ENCODE results near the gene ADAMTS9. TPM values are rescaled to one million over a fixed set of nuclear protein-coding genes. Genes with fewer than 3 reads are reported as not detected.

ADAMTS9 gene
- total RNA-seq, 2 donors from 2014 or later = 30.0 to 31.0 TPM

- no peaks in the 10 kb centered on the region for H3K4me1 ChIP-seq (replicated peaks)
- H3K27me3 ChIP-seq (replicated peaks; ENCODE audit: insufficient read depth) = no peaks in the 10 kb centered on the region
- no peak for DNase-seq (ENCODE audit: low spot score)
- no peak overlapping the region for H3K27ac ChIP-seq
- TF ChIP-seq POLR2AphosphoS5 (IDR thresholded peaks at IDR 0.05) (no peak), CTCF (IDR thresholded peaks at IDR 0.05) (no peak), POLR2A (IDR thresholded peaks at IDR 0.05) (no peak)
- H3K4me3 ChIP-seq = no peak overlapping the region
- intact Hi-C loops (cut with DNase I) = no loop called here
- no peaks in the 10 kb centered on the region for H3K36me3 ChIP-seq
- no peaks in the 10 kb centered on the region for H3K9me3 ChIP-seq
Measured at GRCh38 chr3:64645243-64645642, 42.6 kb downstream of the ADAMTS9 start.

DNA sequence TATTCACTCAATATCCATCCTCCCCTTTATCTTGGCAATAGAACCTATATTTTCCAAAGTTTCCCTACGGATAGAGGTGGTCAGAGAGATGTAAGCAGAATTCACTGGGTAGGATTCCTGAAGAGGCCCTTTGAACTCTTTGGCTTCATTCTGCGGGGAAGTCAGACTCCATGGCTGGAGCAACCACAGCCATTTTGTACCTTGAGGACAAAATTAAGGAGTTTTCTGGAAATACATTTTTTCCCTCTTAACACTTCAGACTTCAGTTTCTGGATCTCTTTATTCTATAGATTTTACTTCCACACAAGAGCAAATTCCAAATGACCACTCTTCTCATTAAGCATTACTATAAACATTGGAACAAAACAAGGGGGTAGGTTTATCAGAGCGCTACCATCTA lies 43.3 kb downstream of the ADAMTS9 start:
- no peak for DNase-seq (ENCODE audit: low spot score)
- WGBS = 95% methylated on average over 3 of the region's 3 CpGs
- Histone ChIP-seq H3K4me3 (no peak overlapping the region), H3K36me3 (no peaks in the 10 kb centered on the region), H3K27ac (no peak overlapping the region), H3K27me3 (replicated peaks; ENCODE audit: insufficient read depth) (no peaks in the 10 kb centered on the region), H3K4me1 (replicated peaks) (no peaks in the 10 kb centered on the region), H3K9me3 (no peaks in the 10 kb centered on the region)
- intact Hi-C loops (cut with DNase I) = no loop called here
- TF ChIP-seq POLR2A (IDR thresholded peaks at IDR 0.05) (no peak), POLR2AphosphoS5 (IDR thresholded peaks at IDR 0.05) (no peak), CTCF (IDR thresholded peaks at IDR 0.05) (no peak)

DNA sequence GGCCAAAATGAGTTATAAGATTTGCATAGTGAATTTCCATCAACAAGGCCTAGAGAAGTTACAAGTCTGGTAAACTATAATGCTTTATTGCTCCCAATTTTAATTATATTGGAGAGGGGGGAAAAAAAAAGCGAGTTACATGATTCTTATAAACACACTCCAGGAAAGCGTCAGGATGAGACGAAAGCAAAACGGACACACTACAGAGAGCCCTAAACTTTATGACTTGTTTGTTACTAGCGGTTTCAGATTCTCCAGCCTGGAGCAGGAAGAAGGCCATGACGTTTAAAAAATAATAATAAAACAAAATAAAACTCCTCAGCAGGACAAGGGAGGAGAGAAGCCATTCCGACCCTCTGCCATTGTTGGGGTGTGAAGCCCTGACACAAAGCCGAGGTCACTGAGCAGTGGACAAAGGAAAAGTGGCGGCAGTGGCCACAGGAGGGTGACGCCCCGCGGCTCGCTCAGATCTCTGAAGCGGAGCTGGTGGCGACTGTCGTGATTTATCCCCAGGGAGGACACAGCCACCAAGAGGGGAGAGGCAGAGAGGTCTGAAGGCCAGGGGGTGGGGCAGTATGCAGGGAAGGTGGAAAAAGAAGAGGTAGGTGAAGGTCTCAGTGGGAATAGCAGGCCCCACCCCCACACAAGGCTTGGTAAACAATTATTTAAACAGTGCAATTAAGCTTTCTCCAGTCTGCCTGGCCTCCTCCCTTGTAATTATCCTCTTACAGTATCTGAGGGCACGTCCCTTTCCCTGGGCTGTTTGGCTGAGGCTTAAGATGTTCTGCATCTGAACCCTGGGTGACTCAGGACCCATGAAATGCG lies 45.3 kb downstream of the ADAMTS9 start:
- Histone ChIP-seq H3K4me3 (no peak overlapping the region), H3K4me1 (replicated peaks) (no peaks in the 10 kb centered on the region), H3K27me3 (replicated peaks; ENCODE audit: insufficient read depth) (no peaks in the 10 kb centered on the region), H3K9me3 (no peaks in the 10 kb centered on the region), H3K36me3 (no peaks in the 10 kb centered on the region), H3K27ac (peak overlapping the region; percentile 24 to 41)
- WGBS = 75% methylated on average over 18 of the region's 18 CpGs
- no peak for TF ChIP-seq CTCF (IDR thresholded peaks at IDR 0.05)
- no peak for DNase-seq (ENCODE audit: low spot score)
- intact Hi-C loops (cut with DNase I) = no loop called here

GRCh38 chr3:64638981-64639481 lies 48.8 kb downstream of the ADAMTS9 start:
- Histone ChIP-seq H3K9me3 (no peaks in the 10 kb centered on the region), H3K4me1 (replicated peaks) (no peaks in the 10 kb centered on the region), H3K4me3 (no peak overlapping the region), H3K27me3 (replicated peaks; ENCODE audit: insufficient read depth) (no peaks in the 10 kb centered on the region), H3K27ac (no peak overlapping the region), H3K36me3 (no peaks in the 10 kb centered on the region)
- TF ChIP-seq CTCF (IDR thresholded peaks at IDR 0.05) (no peak), POLR2A (IDR thresholded peaks at IDR 0.05) (no peak), POLR2AphosphoS5 (IDR thresholded peaks at IDR 0.05) (no peak)
- intact Hi-C loops (cut with DNase I) = no loop called here
- no peak for DNase-seq (ENCODE audit: low spot score)
- WGBS = 54% methylated on average over 3 of the region's 3 CpGs

- TF ChIP-seq POLR2A (IDR thresholded peaks at IDR 0.05) = no peak
- no peak for TF ChIP-seq CTCF (IDR thresholded peaks at IDR 0.05)
- no peak for TF ChIP-seq POLR2AphosphoS5 (IDR thresholded peaks at IDR 0.05)
- no peaks in the 10 kb centered on the region for H3K4me1 ChIP-seq (replicated peaks)
- intact Hi-C loops (cut with DNase I) = no loop called here
- H3K27me3 ChIP-seq (replicated peaks; ENCODE audit: insufficient read depth) = no peaks in the 10 kb centered on the region
- H3K36me3 ChIP-seq = no peaks in the 10 kb centered on the region
- H3K27ac ChIP-seq = no peak overlapping the region
- DNase-seq (ENCODE audit: low spot score) = no peak
- H3K9me3 ChIP-seq = no peaks in the 10 kb centered on the region
- no peak overlapping the region for H3K4me3 ChIP-seq
- 64% methylated on average over 3 of the region's 3 CpGs for WGBS
Measured at GRCh38 chr3:64638511-64638910, 49.3 kb downstream of the ADAMTS9 start.

All from prostate gland (tissue), 2 donors.